GM12891 (cell line): Measurements from ENCODE around the gene ABHD3.

Experiments
- PAX5 ChIP-seq: IDR thresholded peaks from 2 replicates; pipeline ENCODE4 v1.6.1; 2011; ENCODE audit warnings: low read length, moderate library complexity, mild to moderate bottlenecking; ENCODE audit not compliant: insufficient read depth, severe bottlenecking
- POLR2A ChIP-seq: IDR thresholded peaks from 2 replicates; pipeline ENCODE4 v1.6.1; 2011; ENCODE audit warnings: low read depth, low read length, control low read depth
- POLR2AphosphoS5 ChIP-seq: IDR thresholded peaks from 2 replicates; pipeline ENCODE4 v1.6.1; 2011; ENCODE audit warnings: low read depth, low read length, control low read depth
- POU2F2 ChIP-seq: IDR thresholded peaks from 2 replicates; pipeline ENCODE4 v1.6.1; 2011; ENCODE audit warnings: low read depth, mild to moderate bottlenecking, control low read depth, low read length, moderate library complexity
- TAF1 ChIP-seq: IDR thresholded peaks from 2 replicates; pipeline ENCODE4 v1.6.1; 2011; ENCODE audit warnings: low read depth, low read length, control low read depth

GRCh38 chr18:21703241-21703820 lies 1.2 kb downstream of the ABHD3 start:
- TF ChIP-seq POLR2A (0 out of 2 replicates have a peak, but pooled peaks have one; percentile 25), POLR2AphosphoS5 (no peak), PAX5 (no peak), TAF1 (no peak), POU2F2 (0 out of 2 replicates have a peak, but pooled peaks have one; percentile 3)
